ENCODE measurements around the gene TXNDC2.

GRCh38 chr18:9925795-9926194 lies 40.0 kb downstream of the TXNDC2 start:
- TF ChIP-seq EZH2 (IDR thresholded peaks at IDR 0.05), result no peak
- no peak for TF ChIP-seq POLR2AphosphoS5 (IDR thresholded peaks at IDR 0.05; ENCODE audit: borderline replicate concordance, low read depth, low read length)
- no peak for TF ChIP-seq FOXP2 (optimal IDR thresholded peaks at IDR 0.05; ENCODE audit: control extremely low read depth, extremely low read length, insufficient read depth)

Data from SK-N-MC (cell line).